NK-92 treated with Interleukin-12 subunit alpha and Interleukin-12 subunit beta, amount 100 ng/mL, for 24 hours (cell line): ENCODE results near the gene SLC22A8.
"Not testable (repeated sequence)": the region's sequence is repeated elsewhere in the genome, so short reads cannot be mapped to it uniquely, and the experiment has no call there.

Experiments
- DNase-seq: peaks from one replicate; lab custom pipeline; 2025; lab: John Stamatoyannopoulos, UW

The SLC22A8 gene

DNA sequence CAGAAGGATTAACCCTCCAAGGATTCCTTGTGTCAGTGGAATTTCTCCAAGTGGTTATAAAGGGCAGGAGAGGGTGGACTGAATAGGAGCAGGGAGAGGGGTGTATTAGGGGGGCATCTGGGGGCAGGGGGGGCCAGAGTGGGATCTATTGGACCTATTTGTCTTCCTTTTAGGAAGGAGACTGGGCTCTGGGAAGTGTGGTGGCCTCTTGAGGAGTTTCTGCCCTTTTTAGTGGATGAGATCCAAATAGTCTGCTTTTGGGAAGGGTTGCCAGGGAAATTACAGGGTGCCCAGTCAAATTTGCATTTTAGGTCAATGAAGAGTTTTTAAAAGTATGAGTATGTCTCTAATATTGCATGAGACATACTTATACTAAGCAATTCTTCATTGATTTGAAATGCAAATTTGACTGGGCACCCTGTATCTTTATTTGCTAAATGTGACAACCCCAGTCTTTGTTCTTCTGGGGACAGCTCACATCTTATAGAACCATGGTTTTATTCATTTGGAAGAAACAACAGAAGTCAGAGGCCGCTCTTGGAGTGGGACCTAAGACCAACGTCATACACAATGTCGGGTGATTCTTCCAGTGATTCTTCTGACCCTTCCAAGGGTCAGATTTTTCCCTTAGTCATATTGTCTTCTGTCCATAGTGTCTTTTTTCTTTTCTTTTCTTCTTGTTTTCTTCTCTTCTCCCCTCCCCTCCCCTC, 30.4 kb downstream of the SLC22A8 start:
- no peak for DNase-seq

DNA sequence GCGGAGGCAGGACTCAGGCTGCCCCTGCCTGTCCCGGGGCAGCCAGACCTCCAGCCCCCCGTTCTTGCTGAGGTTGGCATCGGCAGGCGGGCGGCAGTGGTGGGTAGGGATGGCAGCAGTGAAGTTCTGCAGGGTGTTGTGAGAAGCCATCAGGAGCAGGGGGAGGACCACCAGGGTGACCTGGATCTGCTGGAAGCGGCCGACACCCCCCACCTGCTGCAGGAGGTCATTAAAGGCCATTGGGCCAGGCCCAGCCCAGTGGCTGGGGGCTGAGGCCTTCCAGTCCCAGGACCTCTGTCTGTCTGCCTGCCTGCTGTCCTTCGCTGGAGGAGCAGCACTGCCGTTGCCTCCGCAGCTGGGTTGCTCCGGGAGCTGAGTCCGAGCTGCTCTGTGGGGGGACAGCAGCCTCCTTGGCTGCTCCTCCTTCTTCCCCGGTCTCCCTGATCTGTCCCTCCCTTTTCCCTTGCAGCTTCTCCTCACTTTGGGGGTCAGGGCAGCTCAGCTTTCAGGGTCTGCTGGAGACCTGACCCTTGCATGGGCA, 31.1 kb downstream of the SLC22A8 start, which contains the start of gene SLC22A6:
SLC22A6 (minus strand) TSS at position 517 of the 541 bp plus-strand sequence; CDS start at position 240, 277 bp downstream.
- no peak for DNase-seq

DNA sequence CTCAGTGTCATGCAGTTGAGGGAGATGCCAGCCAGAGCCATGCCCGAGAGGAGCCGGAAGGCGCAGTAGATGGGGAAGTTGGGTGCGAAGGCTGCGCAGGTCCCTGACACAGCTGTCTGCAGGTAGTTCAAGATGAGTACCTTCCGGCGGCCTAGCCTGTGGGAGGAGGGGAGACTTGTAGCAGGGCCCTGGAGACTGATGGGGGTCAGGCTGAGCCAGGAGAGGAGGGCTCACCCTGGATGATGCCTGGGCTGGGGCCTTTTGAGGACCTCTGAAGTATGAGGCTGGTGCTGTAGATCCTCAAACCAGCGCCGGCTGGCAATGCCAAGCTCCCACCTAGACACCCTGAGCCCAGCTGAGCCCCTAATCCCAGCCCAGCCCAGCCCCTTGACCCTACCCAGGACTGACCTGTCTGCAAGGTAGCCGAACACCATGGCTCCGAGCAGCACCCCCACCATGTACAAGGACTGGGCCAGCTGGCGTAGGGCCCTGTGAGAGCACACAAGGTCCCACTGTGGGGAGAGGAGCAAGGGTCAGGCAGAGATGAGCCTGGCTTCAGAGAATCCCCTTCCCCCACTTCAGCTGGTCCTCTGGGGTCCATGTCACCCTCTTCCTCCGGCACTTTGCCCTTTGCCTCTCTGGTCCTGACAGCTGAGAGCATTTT, 32.0 kb downstream of the SLC22A8 start:
- DNase-seq = no peak

DNA sequence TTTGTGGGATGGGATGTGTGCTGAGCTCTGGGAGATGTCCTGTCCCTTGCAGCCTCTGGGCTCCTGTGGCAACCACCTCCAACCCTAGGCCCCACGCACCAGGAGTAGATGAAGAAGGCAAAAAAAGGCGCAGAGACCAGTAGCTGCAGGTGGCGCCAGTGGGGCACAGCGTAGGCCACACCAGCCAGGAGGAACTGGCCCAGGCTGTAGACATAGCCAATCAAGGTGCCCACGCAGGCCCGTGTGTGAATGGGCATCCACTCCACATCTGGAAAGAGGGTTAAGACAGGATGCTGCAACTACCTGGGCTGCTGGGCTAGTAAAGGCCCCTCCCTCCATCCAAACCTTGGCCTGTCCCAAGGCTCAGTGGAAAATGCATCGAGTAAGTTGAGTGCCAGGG, 33.9 kb downstream of the SLC22A8 start:
- DNase-seq = no peak

DNA sequence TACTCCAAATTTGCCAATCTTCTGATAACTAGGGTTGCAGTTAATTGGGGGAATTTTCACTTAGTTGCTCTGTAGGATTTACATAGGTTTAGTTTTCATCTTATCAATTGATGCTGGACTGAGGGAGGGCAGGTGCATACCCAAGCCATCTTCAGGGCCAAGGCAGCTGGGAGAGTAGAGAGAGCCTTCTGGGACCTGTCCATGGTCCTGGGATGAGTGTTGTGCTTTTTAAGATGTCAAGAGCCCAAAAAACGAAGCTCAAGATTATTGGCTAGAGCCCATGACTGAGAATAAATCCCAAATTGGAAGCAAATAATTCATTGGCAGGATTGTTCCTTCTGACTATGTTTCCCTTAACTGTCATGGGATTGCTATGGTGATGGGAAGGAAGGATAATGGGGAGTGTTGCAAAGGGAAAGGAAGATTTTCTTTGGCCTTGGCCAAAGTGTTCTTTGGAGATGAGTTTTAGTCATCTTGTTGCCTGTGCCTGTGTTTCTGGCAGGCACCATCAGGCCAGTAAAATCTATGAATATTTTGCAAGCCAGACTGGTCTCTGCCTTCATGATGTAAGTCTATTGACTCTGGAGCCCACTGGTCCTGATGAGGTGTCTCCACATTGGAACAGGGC, 35.4 kb downstream of the SLC22A8 start:
- DNase-seq = no peak

DNA sequence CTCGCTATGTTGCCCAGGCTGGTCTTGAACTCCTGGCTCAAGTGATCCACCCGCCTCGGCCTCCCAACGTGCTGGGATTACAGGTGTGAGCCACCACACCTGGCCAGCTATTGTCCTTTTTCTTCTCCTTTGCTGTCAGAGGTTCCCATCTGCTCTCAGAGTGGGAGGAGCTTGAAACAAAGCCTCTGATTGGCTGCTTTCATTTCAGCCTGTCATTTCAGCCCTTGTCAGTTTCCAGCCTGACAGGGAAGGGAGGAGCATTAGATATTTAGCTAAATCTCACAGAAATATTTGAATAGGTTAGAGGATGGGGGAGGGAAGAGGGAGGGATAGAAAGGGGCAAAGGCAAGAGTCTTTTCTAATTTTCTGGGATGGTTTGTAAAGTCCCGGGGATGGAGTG, 39.5 kb downstream of the SLC22A8 start:
- DNase-seq = no peak

DNA sequence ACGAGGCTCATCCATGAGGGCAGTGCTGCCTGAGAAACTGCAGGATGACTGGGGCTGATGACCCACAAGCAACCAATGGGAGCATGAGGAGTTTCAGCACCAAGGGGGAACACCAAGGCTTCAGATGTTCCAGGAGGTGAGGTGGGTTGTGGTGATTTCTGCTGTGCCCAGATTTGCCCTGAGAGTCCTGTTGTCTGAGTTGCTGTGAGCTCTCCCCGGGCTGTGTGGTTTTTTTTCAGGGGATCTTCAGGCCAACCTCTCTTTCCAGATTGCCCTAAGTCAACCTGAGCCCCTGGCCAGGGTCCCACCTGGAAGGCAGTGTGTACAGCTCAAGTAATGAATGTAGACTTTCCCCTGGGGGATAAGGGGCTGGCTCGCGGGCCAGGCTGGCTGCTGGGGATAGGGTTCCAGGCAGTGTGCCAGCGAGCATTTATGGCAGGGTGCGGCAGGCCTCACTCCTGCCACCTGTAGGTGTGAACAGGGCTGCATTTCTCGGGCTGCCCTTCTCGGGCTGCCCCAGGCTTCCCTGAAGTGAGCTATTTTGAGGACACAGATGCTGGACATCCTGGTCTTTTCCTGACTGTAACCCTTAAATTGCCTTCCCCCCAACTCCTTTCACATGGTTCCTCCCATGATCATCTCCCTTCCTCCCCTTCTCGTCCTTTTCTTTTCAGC, 40.7 kb downstream of the SLC22A8 start:
- no peak for DNase-seq

DNA sequence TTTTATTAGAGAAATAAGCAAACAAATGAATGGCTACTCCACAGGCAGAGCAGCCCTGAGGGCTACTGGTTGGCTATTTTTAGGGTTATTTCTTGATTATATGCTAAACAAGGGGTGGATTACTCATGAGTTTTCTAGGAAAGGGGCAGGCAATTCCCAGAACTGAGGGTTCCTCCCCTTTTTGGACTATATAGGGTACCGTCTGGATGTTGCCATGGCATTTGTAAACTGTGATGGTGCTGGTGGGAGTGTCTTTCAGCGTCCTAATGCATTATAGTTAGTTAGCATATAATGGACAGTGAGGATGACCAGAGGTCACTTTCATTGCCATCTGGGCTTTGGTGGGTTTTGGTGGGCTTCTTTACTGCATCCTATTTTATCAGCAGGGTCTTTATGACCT, 50.1 kb downstream of the SLC22A8 start:
- no peak for DNase-seq

DNA sequence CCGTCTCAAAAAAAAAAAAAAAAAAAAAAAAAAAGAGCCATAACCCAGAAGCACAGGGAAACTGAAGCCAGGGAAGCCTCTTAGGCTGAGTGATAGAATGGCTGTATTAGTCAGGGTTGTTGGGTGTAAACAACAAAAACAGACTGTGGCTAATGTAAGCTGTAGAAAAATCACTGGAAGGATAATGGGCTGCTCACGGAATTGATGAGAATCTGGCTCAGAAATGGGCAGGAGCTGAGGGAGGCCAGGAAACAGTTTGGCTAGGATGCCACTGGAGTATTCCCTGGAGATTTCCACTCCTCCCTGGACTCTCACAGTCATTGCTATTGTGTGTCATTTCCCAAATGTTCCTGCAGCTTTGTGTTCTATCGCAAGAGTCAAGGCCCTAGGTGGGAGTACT, 53.2 kb downstream of the SLC22A8 start:
- DNase-seq = no peak

DNA sequence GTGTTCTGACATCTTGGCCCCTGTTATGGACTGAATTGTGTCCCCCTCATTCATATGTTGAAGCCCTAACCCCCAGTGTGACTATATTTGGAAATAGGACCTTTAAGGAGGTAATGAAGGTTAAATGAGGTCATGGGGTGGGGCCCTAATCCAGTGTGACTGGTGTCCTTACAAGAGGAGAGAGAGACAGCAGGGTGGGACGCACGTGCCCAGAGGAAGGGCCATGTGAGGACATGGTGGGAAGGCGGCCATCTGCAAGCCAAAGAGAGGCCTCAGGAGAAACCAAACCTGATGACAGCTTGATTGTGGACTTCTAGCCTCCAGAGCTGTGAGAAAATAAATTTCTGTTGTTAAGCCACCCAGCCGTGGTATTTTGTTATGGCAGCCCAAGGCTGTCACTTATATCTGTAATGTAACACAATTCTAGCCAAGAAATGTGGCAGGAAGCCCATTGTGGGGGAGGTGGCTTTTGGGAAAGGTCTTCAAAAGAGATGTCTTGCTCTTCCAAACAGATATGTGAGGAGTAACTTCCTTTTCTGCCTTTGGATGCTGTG, 54.5 kb downstream of the SLC22A8 start:
- no peak for DNase-seq

DNA sequence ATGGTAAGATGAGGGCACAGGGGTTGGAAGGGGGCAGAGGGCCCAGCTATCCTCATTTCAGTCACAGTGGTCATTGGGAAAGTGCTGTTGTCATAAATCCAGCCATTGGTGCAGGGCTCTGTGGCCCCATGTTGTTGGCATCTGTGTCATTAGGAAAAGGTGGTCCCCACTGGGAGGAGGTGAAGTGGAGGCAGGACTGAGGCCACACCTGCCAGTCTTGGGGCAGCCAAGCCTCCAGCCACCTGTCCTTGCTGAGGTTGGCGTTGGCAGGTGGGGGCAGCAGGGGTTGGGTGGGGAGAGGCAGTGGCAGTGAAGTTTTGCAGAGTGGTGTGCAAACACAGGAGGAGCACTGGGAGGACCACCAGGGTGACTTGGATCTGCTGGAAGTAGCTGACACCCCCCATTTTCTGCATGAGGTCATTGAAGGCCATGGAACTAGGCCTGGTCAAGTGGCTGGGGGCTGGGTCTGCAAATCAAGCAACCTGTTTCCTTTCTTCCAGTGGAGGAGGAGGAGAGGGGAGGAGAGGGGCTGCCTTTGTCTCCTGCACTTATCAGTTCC, 56.1 kb downstream of the SLC22A8 start:
- DNase-seq = no peak

DNA sequence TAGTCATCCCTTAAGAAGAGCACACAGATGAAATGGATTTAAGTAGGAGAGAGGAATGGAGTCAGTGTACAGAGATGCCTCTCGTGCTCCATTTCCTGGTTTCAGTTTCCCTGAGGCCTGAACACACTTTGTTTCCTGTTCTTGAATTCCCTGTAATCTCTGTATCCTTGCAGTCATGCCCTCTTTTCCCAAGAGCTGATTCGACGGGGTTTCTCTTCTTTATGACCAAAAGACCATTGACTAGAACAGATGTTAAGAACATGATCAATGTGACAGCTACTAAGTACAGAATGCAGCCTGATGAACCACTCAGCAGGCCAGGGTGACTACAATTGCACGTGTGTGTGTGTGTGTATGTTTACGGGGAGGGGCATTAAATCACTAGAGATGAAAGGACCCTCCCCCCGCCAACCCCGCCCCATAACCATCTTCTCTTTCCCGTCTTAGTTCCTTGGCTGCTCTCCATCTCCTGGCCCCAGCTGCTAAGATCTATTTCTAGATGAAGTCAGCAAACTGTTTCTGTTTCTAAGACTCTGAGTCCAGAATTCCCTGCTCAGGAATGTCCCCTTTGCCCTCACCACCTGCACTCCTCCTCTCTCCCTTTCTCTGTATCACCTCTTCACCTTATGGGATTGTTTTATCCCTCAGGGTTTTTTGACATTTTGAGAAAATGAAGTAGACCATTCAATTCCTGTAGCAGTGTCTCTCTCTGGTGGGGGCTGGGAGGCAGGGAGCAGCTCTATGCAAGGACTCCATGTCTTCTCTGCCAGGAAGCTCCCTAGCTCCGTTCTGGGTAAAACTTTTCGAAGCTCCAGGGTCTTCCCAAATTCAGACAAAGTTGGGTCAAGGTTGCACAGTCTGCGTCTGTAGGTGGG, 56.9 kb downstream of the SLC22A8 start:
- DNase-seq = no peak

DNA sequence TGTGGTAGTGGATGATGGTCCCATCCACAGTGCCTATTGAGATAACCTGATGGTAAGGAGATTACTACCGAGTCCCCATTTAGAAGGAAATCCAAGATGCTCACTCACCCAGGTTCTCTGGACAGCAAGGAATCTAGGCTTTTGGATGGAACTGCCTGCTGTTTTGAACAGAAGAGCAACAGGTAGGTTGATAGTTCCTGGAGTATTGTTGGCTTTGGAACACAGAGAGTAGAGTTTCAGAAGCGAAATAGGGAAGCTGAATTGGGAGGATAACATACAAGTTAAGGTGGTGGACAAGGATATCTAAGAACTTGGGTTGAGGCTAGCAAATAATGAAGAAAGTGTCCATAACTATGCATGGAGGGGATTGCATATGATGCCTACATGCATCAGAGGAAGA, 58.5 kb downstream of the SLC22A8 start:
- DNase-seq = no peak

DNA sequence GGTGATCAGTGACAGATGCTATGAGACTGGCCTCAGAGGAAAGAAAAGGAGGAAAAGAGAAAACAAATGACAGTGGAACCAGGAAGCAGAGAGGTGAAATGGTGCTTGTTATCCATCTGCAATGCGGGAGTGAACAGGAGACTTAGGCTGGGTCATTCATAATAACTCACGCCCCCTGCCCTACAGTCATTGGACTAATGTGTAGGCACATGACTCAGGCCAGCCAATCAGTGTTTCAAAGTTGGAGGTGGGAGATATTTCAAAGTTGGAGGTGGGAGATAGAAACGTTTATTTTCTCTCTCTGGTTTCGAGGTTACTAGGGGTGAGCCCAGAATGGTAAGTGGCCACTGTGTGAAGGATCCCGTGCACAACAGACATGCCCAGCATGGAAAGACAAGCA, 61.2 kb downstream of the SLC22A8 start:
- no peak for DNase-seq

DNA sequence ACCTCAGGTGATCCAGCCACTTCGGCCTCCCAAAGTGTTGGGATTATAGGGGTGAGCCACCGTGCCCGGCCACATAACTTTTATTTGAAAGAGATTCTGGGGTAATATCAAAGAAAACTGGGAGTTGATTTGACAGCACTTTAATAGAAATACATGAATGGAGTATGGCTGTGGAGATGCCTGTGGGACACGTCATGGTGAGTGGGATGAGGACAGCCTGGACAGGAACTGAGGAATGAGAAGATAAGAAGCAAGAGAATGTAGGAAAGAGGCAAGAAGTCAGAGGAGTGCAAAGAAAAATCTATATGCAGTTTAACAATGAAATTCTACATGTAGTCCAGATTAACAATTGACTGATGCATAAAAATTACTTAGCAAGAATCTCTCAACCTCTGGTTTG, 61.8 kb downstream of the SLC22A8 start:
- DNase-seq = no peak

DNA sequence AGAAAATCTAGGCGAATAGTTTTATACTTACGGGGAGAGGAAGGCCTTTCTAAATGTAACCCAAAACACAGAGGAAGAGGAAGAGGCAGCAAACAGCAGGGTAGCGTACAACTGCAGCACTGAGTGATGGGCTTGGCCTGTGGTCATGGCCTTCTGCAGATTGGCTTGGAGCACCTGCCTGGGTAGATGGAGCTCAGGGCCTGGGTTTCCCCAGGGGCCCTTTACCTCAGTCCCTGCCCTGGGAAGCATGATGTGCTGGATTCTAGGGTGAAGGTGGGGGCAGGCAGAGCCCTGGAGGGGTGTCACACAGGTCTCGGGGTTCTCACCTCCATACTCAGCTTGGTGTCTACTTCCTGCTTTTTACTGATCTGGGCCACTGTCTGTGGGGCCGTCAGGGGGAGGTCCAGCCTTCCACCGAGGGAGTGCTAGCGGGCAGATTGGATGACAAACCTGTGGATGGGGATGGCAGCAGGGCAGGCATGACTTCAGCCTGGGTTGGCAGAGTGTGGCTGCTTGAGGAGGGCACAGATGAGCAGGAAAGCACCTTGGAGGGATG, 66.8 kb downstream of the SLC22A8 start:
- no peak for DNase-seq

DNA sequence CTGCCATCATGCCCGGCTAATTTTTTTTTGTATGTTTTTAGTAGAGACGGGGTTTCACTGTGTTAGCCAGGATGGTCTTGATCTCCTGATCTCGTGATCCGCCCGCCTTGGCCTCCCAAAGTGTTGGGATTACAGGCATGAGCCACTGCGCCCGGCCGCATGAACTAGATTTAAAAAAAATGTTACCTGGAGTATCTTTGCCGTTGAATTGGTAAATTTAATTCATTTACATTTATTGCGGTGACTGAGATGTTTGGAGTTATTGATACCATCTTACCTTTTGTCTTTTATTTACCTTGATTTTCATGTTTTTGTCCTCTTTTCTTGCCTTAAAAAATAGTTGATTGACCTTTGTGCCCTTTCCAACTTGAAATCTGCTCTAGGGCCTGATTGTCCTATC, 70.1 kb downstream of the SLC22A8 start:
- not testable (repeated sequence) for DNase-seq
